Nephron progenitor cell (in vitro differentiated cells): ENCODE results near the gene RMND1.
"Not testable (repeated sequence)": the region's sequence is repeated elsewhere in the genome, so short reads cannot be mapped to it uniquely, and the experiment has no call there.

Source experiments
- DNase-seq: peaks from one replicate; pipeline ENCODE4 v3.0.0; 2021
- H3K27ac Mint-ChIP-seq: 2 replicates; pipeline ENCODE4 v1.8.0; 2021; ENCODE audit warnings: mild to moderate bottlenecking, moderate library complexity, mixed read lengths
- H3K27me3 Mint-ChIP-seq: 2 replicates; pipeline ENCODE4 v1.8.0; 2021; ENCODE audit warnings: mild to moderate bottlenecking, low read depth, mixed read lengths; ENCODE audit not compliant: poor library complexity
- H3K36me3 Mint-ChIP-seq: 2 replicates; pipeline ENCODE4 v1.8.0; 2021; ENCODE audit warnings: low read depth, mixed read lengths
- H3K4me1 Mint-ChIP-seq: 2 replicates; pipeline ENCODE4 v1.8.0; 2021; ENCODE audit warnings: mixed read lengths
- H3K4me3 Mint-ChIP-seq: 2 replicates; pipeline ENCODE4 v1.8.0; 2021; ENCODE audit warnings: mild to moderate bottlenecking, moderate library complexity, mixed read lengths
- H3K9me3 Mint-ChIP-seq: 2 replicates; pipeline ENCODE4 v1.8.0; 2021; ENCODE audit warnings: mild to moderate bottlenecking, moderate library complexity, mixed read lengths
- TF ChIP-seq, protein P1 (sequence below): fragments of 200-600 bp; sonication (generic); IDR thresholded peaks from 2 replicates; pipeline ENCODE4 v1.5.0; 2021; ENCODE audit warnings: antibody characterized with exemption

Gene RMND1

DNA sequence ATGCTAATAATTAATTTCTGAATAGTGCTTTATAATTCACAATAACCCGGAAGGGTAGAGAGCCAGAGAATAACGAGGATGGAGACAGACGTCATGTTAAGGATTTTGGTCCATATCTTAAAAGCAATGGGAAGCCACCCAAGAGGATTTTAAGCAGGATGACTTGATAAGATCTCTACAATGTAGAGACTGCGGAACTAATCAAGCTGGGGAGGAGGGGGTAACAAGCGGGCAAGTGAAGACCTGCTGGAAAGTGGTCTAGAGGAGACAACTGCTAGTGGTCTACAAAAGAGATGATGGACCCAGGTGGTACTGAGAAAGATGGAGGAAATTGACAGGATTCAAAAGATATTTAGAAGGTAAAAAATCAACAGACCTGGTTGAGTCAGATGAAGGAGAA is 67.8 kb downstream of the RMND1 start:
- no peak for DNase-seq
- Mint-ChIP-seq H3K4me3 (no peak overlapping the region), H3K4me1 (peaks cover 18% of the 10 kb centered on the region), H3K27me3 (no peaks in the 10 kb centered on the region), H3K27ac (no peak overlapping the region), H3K36me3 (peaks cover 14% of the 10 kb centered on the region), H3K9me3 (no peaks in the 10 kb centered on the region)
- TF ChIP-seq, protein P1, sequence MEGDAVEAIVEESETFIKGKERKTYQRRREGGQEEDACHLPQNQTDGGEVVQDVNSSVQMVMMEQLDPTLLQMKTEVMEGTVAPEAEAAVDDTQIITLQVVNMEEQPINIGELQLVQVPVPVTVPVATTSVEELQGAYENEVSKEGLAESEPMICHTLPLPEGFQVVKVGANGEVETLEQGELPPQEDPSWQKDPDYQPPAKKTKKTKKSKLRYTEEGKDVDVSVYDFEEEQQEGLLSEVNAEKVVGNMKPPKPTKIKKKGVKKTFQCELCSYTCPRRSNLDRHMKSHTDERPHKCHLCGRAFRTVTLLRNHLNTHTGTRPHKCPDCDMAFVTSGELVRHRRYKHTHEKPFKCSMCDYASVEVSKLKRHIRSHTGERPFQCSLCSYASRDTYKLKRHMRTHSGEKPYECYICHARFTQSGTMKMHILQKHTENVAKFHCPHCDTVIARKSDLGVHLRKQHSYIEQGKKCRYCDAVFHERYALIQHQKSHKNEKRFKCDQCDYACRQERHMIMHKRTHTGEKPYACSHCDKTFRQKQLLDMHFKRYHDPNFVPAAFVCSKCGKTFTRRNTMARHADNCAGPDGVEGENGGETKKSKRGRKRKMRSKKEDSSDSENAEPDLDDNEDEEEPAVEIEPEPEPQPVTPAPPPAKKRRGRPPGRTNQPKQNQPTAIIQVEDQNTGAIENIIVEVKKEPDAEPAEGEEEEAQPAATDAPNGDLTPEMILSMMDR = no peak

DNA sequence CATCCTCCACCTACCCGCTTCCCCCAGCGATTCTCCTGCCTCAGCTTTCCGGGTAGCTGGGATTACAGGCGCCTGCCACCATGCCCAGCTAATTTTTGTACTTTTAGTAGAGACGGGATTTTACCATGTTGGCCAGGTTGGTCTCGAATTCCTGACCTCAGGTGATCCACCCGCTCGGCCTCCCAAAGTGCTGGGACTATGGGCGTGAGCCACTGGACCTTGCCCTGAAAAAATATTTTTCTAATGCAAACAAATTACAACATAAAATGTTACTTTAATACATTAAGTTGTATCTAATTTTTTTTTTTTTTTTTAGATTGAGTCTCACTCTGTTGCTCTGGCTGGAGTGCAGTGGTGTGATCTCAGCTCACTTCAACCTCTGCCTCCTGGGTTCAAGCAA is 69.3 kb downstream of the RMND1 start:
- Mint-ChIP-seq H3K4me1 (peaks cover 15% of the 10 kb centered on the region), H3K36me3 (peaks cover 14% of the 10 kb centered on the region)
- not testable (repeated sequence) for H3K27me3 Mint-ChIP-seq, H3K4me3 Mint-ChIP-seq, H3K27ac Mint-ChIP-seq, DNase-seq, H3K9me3 Mint-ChIP-seq

DNA sequence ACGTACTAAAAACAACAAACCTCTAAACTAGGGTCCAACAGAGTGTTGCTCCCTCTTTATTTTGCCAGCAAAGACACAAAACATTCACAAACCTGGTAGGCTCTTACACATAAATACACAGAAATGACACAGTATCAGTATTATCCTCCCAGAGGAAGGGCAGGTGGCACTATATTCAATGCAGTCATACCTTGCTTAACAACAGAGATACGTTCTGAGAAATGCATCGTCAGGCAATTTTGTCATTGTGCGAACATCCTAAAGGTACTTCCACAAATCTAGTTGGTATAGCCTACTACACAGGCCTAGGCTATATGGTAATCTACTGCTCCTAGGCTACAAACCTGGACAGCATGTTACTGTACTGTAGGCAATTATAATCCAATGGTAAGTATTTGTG is 70.2 kb downstream of the RMND1 start:
- Mint-ChIP-seq H3K4me3 (no peak overlapping the region), H3K36me3 (peaks cover 9% of the 10 kb centered on the region), H3K27me3 (no peaks in the 10 kb centered on the region), H3K27ac (peak overlapping the region; percentile 65), H3K4me1 (peaks cover 15% of the 10 kb centered on the region), H3K9me3 (peaks cover 3% of the 10 kb centered on the region)
- DNase-seq = no peak
- TF ChIP-seq, protein P1 = no peak

DNA sequence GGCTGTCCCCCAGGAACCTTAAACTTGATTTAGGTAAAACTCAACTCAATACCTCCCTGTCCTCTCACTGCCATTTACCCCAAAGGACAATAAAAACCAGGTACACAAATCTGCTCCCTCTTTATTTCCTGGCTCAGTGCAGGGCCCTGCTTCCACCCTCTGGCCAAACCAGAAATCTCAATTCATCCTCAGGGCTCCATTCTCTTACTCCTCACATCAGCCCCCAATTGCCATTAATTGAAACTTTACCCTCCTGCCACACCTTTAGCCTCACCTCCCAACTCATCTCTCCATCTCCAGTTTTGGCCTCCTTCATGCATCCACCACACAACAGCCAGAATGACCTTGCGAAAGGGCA is 71.1 kb downstream of the RMND1 start:
- Mint-ChIP-seq H3K27me3 (no peaks in the 10 kb centered on the region), H3K4me1 (peaks cover 15% of the 10 kb centered on the region), H3K9me3 (peaks cover 12% of the 10 kb centered on the region), H3K36me3 (peaks cover 18% of the 10 kb centered on the region), H3K27ac (peak overlapping the region; percentile 80), H3K4me3 (no peak overlapping the region)
- no peak for DNase-seq
- TF ChIP-seq, protein P1 = no peak

DNA sequence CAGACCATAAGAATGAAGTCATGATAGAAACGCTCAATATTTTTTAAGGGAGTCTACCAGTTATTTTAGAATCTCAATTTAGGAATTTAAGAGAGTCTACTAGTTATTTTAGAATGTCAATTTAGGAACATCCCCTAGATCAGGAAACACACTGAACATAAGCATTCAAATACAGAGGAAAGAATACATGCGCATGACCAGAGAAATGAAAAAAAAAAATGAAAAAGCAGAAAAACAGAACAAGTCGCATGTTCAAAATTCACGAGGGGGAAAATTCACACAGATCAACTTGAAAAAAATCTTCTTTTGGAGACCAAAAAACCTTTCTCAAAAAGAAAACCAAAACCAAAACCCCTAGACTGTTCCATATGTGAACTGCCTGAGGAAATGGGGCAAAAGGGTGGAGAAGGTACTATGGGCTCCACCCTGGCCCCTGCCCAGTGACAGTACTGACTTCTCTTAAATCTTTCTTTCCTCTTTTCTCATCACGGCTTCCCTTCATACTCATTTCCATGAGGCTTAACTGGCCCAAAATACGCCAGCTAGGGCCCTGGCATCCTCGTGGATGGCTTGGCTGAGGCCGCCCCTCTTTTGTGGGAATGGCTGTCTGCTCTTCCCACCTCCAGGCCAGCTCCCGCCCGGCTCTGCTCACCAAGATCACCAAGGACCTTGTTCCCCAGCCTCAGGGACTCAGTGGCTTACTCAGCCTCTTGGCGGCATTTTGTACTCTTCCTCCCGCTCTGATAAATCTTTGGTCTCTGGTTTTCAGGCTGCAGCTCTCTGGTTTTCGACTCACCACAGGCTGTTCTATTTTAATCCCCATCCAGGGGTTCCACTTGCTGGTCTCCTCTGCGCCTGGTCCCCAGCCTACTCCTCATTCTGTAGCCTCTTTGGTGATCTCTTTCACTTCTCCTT is 71.7 kb downstream of the RMND1 start:
- peak overlapping the region; percentile 80 for H3K27ac Mint-ChIP-seq
- TF ChIP-seq, protein P1 = no peak
- peaks cover 15% of the 10 kb centered on the region for H3K4me1 Mint-ChIP-seq
- H3K9me3 Mint-ChIP-seq = peaks cover 13% of the 10 kb centered on the region
- DNase-seq = no peak
- peaks cover 20% of the 10 kb centered on the region for H3K36me3 Mint-ChIP-seq
- no peaks in the 10 kb centered on the region for H3K27me3 Mint-ChIP-seq
- H3K4me3 Mint-ChIP-seq = no peak overlapping the region

DNA sequence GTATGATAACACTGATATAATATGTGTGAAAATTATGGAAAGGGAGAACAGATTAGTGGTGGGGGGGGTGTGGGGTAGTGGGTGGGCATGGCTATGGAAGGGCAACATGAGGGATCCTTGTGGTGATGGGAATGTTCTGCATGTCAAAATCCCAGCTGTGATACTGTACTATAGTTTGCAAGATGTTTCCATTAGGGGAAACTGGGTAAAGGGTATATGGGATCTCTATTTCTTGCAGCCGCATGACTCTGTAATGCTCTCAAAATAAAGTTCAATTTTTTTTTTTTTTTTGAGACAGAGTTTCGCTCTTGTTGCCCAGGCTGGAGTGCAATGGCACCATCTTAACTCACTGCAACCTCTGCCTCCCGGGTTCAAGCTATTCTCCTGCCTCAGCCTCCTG is 74.8 kb downstream of the RMND1 start:
- H3K9me3 Mint-ChIP-seq = peaks cover 13% of the 10 kb centered on the region
- TF ChIP-seq, protein P1 = no peak
- no peak overlapping the region for H3K4me3 Mint-ChIP-seq
- no peaks in the 10 kb centered on the region for H3K27me3 Mint-ChIP-seq
- peaks cover 32% of the 10 kb centered on the region for H3K4me1 Mint-ChIP-seq
- no peak overlapping the region for H3K27ac Mint-ChIP-seq
- no peak for DNase-seq
- peaks cover 28% of the 10 kb centered on the region for H3K36me3 Mint-ChIP-seq
